ENCODE results near the gene POU2F2.

POU2F2 gene

GRCh38 chr19:42078538-42079275 is 53.5 kb downstream of the POU2F2 start:
- DNase-seq = no peak

- DNase-seq = no peak
Measured at GRCh38 chr19:42078058-42078457, 54.2 kb downstream of the POU2F2 start.

GRCh38 chr19:42076380-42076944 is 55.8 kb downstream of the POU2F2 start:
- no peak for DNase-seq

GRCh38 chr19:42075616-42076379 is 56.4 kb downstream of the POU2F2 start, which contains the start of gene ZNF574:
ZNF574 (plus strand) TSS chr19:42076166; CDS start chr19:42078607, 2,441 bp downstream.
- DNase-seq = peak; percentile 98

- DNase-seq = no peak
Measured at GRCh38 chr19:42075364-42075615, 57.0 kb downstream of the POU2F2 start.

- no peak for DNase-seq
Measured at GRCh38 chr19:42074513-42075363, 57.5 kb downstream of the POU2F2 start.

- DNase-seq = no peak
Measured at GRCh38 chr19:42071247-42071646, 61.0 kb downstream of the POU2F2 start.

GRCh38 chr19:42069619-42070351 is 62.5 kb downstream of the POU2F2 start, which contains the start of gene GRIK5:
GRIK5 (minus strand) TSS chr19:42070206; CDS start chr19:42065770, 4,436 bp downstream.
- no peak for DNase-seq

- no peak for DNase-seq
Measured at GRCh38 chr19:42068756-42069571, 63.3 kb downstream of the POU2F2 start.

GRCh38 chr19:42068361-42068755 is 63.9 kb downstream of the POU2F2 start:
- DNase-seq = no peak

- no peak for DNase-seq
Measured at GRCh38 chr19:42067315-42067888, 64.8 kb downstream of the POU2F2 start.

GRCh38 chr19:42066075-42066754 is 66.0 kb downstream of the POU2F2 start:
- DNase-seq = no peak

GRCh38 chr19:42065511-42065910 is 66.7 kb downstream of the POU2F2 start:
- DNase-seq = no peak

GRCh38 chr19:42065051-42065450 is 67.2 kb downstream of the POU2F2 start:
- DNase-seq = no peak

GRCh38 chr19:42064432-42064831 is 67.8 kb downstream of the POU2F2 start:
- DNase-seq = no peak

- no peak for DNase-seq
Measured at GRCh38 chr19:42062381-42062780, 69.9 kb downstream of the POU2F2 start.

- no peak for DNase-seq
Measured at GRCh38 chr19:42060117-42060516, 72.1 kb downstream of the POU2F2 start.

- DNase-seq = no peak
Measured at GRCh38 chr19:42059196-42059595, 73.0 kb downstream of the POU2F2 start.

- no peak for DNase-seq
Measured at GRCh38 chr19:42057846-42058245, 74.4 kb downstream of the POU2F2 start.

- DNase-seq = no peak
Measured at GRCh38 chr19:42054205-42054604, 78.0 kb downstream of the POU2F2 start.

Measured in NCI-H1436 treated with DMSO at 0.1 percent for 48 hours (cell line).